PC-3 (cell line): ENCODE measurements around the gene TCEA2. TPM values are rescaled to one million over a fixed set of nuclear protein-coding genes. Genes with fewer than 3 reads are reported as not detected.

ENCODE experiments used
- ATAC-seq: fragments of 200-7000 bp; cut with Tn5 transposase; 2 replicates; pipeline ENCODE4 v1.9.1; 2020; ENCODE audit warnings: mild to moderate bottlenecking, moderate library complexity
- BruUV-seq: library from RNA; stranded (reverse); fragments of 400-500 nt; replicated peaks from 2 replicates; lab custom pipeline; 2021; lab: Mats Ljungman, UMichigan
- CTCF ChIA-PET: fragments of 300-600 bp; sonication (Branson Sonifier 250); formaldehyde crosslinking; loops from one replicate; lab custom pipeline; 2022; ENCODE audit warnings: antibody characterized with exemption; lab: Charles Lee
- POLR2A ChIA-PET: fragments of 300-600 bp; sonication (Branson Sonifier 250); formaldehyde crosslinking; loops from one replicate; lab custom pipeline; 2022; ENCODE audit warnings: antibody characterized with exemption; ENCODE audit not compliant: unreplicated experiment; lab: Charles Lee
- DNase-seq: peaks from one replicate; pipeline ENCODE4 v3.0.0-alpha.2; 2015
- H2AFZ ChIP-seq: fragments of 300-600 bp; sonication (generic); 2 replicates; pipeline ENCODE4 v1.6.0; 2016; ENCODE audit warnings: antibody characterized with exemption, low read length
- H3F3A ChIP-seq: fragments of 300-600 bp; sonication (generic); one replicate; pipeline ENCODE4 v1.6.0; 2017; ENCODE audit warnings: antibody characterized with exemption, low read length, control low read depth, mild to moderate bottlenecking; ENCODE audit not compliant: unreplicated experiment
- H3K27ac ChIP-seq: fragments of 300-600 bp; sonication (generic); 2 replicates; pipeline ENCODE4 v1.5.1; 2016; ENCODE audit warnings: mild to moderate bottlenecking, low read length
- H3K27me3 ChIP-seq: fragments of 300-600 bp; sonication (generic); 2 replicates; pipeline ENCODE4 v1.6.1; 2016; ENCODE audit warnings: low read length, mixed read lengths
- H3K36me3 ChIP-seq: fragments of 300-600 bp; sonication (generic); 2 replicates; pipeline ENCODE4 v1.6.1; 2016; ENCODE audit warnings: low read depth, mixed run types, low read length, mixed read lengths
- H3K4me1 ChIP-seq: fragments of 300-600 bp; sonication (generic); 2 replicates; pipeline ENCODE4 v1.5.1; 2016; ENCODE audit warnings: low read length; ENCODE audit not compliant: insufficient read depth
- H3K4me2 ChIP-seq: fragments of 300-600 bp; sonication (generic); 2 replicates; pipeline ENCODE4 v1.6.0; 2016; ENCODE audit warnings: low read length
- H3K4me3 ChIP-seq: fragments of 300-600 bp; sonication (generic); 2 replicates; pipeline ENCODE4 v1.5.1; 2016; ENCODE audit warnings: mild to moderate bottlenecking, low read length, mixed read lengths
- H3K79me2 ChIP-seq: fragments of 300-600 bp; sonication (generic); 2 replicates; pipeline ENCODE4 v1.6.1; 2017; ENCODE audit warnings: low read length, mixed read lengths
- H3K9ac ChIP-seq: fragments of 300-600 bp; sonication (generic); 2 replicates; pipeline ENCODE4 v1.6.0; 2016; ENCODE audit warnings: mild to moderate bottlenecking, low read length
- H3K9me2 ChIP-seq: fragments of 300-600 bp; sonication (generic); replicated peaks from 2 replicates; pipeline ENCODE4 v1.6.1; 2016; ENCODE audit warnings: mixed run types, low read length, mixed read lengths
- H3K9me3 ChIP-seq: fragments of 300-600 bp; sonication (generic); 2 replicates; pipeline ENCODE4 v1.6.1; 2016; ENCODE audit warnings: low read length, mixed read lengths
- H4K20me1 ChIP-seq: fragments of 300-600 bp; sonication (generic); 2 replicates; pipeline ENCODE4 v1.6.1; 2016; ENCODE audit warnings: low read length, mixed read lengths
- EZH2 ChIP-seq: fragments of 300-600 bp; sonication (generic); IDR thresholded peaks from one replicate; pipeline ENCODE4 v1.6.1; 2017; ENCODE audit warnings: antibody characterized with exemption, mild to moderate bottlenecking, low read length; ENCODE audit not compliant: unreplicated experiment
- EZH2phosphoT487 ChIP-seq: fragments of 300-600 bp; sonication (generic); IDR thresholded peaks from 2 replicates; pipeline ENCODE4 v1.6.1; 2018; ENCODE audit warnings: mild to moderate bottlenecking, antibody characterized with exemption, low read length, borderline replicate concordance
- intact Hi-C: fragments of 100-400 bp; cut with micrococcal nuclease; formaldehyde crosslinking; loops from 2 replicates; pipeline ENCODE4 v1.9.0; 2023
- total RNA-seq: library from RNA; depleted of rRNA; stranded (reverse); fragments of >200 nt; gene quantifications from 2 replicates; pipeline ENCODE4 v1.2.3, GENCODE V29; 2014
- TF ChIP-seq, protein P1 (sequence below): fragments of 300-600 bp; sonication (generic); conservative IDR thresholded peaks from 2 replicates; pipeline ENCODE4 v1.5.1; 2017; ENCODE audit warnings: antibody characterized with exemption, low read depth, mild to moderate bottlenecking, low read length

Gene TCEA2
- total RNA-seq, 1 experiment from 2014 or later: 19.1 TPM

DNA sequence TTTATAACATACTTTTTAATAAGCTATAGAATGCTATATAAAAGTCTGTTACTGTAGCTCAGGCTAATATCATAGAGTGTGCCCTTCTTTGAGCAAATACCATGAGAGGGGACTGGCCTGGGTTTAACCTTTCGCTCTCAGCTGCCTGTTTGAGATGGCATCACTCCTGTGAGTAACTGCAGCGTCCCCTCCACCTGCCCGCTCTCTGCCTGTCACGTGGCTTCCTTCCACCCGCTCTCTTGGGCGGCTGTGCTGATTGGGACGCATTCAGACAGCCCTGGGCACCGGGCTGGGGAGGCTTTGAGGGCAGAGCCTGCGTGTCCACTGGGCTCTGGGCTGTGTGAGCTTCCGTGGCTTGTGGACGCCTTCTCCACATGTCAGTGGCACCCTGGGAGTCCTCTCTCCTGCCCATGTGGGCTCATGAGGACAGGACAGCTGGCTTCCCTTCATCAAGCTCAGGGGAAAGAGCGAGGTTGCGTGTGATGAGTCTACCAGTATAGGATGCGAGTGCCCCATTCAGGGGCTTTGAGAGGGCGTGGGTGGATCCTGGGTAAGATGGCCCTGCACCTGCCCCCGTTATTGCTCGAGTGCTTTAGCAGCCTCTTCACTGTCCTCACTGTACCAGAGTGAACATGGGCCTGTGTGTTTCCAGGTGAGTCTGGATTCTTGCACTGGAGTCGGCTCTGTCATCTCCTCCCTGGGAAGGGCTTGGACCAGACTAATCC lies 37.7 kb upstream of the TCEA2 start:
- ChIA-PET CTCF (no interaction called here), POLR2A (no interaction called here)
- Histone ChIP-seq H3K9me2 (no peaks in the 10 kb centered on the region), H3K79me2 (no peaks in the 10 kb centered on the region), H3K4me2 (no peak overlapping the region), H3K9me3 (no peaks in the 10 kb centered on the region), H3K4me3 (no peak overlapping the region), H3K9ac (no peak overlapping the region), H3K36me3 (peaks cover 54% of the 10 kb centered on the region), H3K27me3 (no peaks in the 10 kb centered on the region), H2AFZ (no peak overlapping the region), H3F3A (no peaks in the 10 kb centered on the region), H4K20me1 (no peaks in the 10 kb centered on the region), H3K4me1 (no peaks in the 10 kb centered on the region), H3K27ac (no peak overlapping the region)
- TF ChIP-seq EZH2 (no peak), EZH2phosphoT487 (no peak)
- TF ChIP-seq, protein P1, sequence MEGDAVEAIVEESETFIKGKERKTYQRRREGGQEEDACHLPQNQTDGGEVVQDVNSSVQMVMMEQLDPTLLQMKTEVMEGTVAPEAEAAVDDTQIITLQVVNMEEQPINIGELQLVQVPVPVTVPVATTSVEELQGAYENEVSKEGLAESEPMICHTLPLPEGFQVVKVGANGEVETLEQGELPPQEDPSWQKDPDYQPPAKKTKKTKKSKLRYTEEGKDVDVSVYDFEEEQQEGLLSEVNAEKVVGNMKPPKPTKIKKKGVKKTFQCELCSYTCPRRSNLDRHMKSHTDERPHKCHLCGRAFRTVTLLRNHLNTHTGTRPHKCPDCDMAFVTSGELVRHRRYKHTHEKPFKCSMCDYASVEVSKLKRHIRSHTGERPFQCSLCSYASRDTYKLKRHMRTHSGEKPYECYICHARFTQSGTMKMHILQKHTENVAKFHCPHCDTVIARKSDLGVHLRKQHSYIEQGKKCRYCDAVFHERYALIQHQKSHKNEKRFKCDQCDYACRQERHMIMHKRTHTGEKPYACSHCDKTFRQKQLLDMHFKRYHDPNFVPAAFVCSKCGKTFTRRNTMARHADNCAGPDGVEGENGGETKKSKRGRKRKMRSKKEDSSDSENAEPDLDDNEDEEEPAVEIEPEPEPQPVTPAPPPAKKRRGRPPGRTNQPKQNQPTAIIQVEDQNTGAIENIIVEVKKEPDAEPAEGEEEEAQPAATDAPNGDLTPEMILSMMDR: no peak
- DNase-seq (no peak), ATAC-seq (no peak)
- no TSS peak for BruUV-seq
- intact Hi-C loops: no loop called here

DNA sequence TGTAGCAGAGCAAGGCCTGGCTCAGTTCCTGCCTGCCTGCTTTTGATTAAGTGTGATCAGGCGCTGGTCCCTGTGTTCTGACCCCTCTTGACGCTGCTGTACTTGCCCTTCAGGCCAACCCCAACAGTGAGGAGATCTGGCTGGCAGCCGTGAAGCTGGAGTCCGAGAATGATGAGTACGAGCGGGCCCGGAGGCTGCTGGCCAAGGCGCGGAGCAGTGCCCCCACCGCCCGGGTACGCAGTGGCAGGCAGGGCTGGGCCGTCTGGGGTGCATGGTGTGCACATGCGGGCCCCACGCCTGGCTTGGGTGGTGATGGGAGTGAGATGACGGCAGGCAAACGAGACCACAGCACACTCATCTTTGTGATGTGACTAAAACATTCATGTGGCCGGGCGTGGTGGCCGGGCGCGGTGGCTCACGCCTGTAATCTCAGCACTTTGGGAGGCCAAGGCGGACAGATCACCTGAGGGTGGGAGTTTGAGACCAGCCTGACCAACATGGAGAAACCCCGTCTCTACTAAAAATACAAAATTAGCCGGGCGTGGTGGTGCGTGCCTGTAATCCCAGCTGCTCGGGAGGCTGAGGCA lies 37.1 kb upstream of the TCEA2 start:
- H3K27ac ChIP-seq: no peak overlapping the region
- no peaks in the 10 kb centered on the region for H3K79me2 ChIP-seq
- POLR2A ChIA-PET: no interaction called here
- no peaks in the 10 kb centered on the region for H3F3A ChIP-seq
- H3K4me2 ChIP-seq: no peak overlapping the region
- no peaks in the 10 kb centered on the region for H3K27me3 ChIP-seq
- H3K9ac ChIP-seq: no peak overlapping the region
- H3K36me3 ChIP-seq: peaks cover 57% of the 10 kb centered on the region
- ATAC-seq (no peak), DNase-seq (no peak)
- no peak overlapping the region for H2AFZ ChIP-seq
- no peaks in the 10 kb centered on the region for H3K4me1 ChIP-seq
- no peaks in the 10 kb centered on the region for H3K9me3 ChIP-seq
- no peaks in the 10 kb centered on the region for H4K20me1 ChIP-seq
- TF ChIP-seq EZH2 (no peak), EZH2phosphoT487 (no peak)
- TF ChIP-seq, protein P1: no peak
- no TSS peak for BruUV-seq
- H3K9me2 ChIP-seq: no peaks in the 10 kb centered on the region
- no peak overlapping the region for H3K4me3 ChIP-seq
- intact Hi-C loops: no loop called here
- CTCF ChIA-PET: no interaction called here
